ENCODE data around the gene ITGA11.

DNA sequence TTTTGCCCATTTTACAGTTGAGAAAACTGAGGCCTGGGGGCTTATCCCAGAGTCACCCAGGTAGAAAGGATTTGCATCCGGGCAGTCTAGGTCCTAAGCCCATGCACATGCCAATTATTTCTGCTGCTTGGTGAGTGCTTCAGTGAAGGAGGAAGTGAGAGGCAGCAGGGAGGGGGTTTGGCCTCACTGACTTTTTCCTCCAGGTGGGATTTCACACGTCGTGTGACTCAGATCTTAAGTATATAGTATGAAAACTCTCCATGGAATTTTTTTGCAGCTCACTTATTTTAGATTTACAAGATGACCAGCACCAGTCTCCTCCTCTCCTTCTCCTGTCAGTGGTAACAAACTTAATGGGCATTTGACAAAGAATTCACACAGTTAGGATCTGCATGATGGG lies 4.6 kb downstream of the ITGA11 start:
- TF ChIP-seq, protein P1, sequence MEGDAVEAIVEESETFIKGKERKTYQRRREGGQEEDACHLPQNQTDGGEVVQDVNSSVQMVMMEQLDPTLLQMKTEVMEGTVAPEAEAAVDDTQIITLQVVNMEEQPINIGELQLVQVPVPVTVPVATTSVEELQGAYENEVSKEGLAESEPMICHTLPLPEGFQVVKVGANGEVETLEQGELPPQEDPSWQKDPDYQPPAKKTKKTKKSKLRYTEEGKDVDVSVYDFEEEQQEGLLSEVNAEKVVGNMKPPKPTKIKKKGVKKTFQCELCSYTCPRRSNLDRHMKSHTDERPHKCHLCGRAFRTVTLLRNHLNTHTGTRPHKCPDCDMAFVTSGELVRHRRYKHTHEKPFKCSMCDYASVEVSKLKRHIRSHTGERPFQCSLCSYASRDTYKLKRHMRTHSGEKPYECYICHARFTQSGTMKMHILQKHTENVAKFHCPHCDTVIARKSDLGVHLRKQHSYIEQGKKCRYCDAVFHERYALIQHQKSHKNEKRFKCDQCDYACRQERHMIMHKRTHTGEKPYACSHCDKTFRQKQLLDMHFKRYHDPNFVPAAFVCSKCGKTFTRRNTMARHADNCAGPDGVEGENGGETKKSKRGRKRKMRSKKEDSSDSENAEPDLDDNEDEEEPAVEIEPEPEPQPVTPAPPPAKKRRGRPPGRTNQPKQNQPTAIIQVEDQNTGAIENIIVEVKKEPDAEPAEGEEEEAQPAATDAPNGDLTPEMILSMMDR (IDR thresholded peaks at IDR 0.05) = no peak
- no peak for TF ChIP-seq EZH2 (IDR thresholded peaks at IDR 0.05; ENCODE audit: borderline replicate concordance, insufficient read depth, low read depth, low read length, poor library complexity, severe bottlenecking)
